ENCODE results near the gene DLG1. TPM values are rescaled to one million over a fixed set of nuclear protein-coding genes. Genes with fewer than 3 reads are reported as not detected.
A peak's percentile ranks its signal among the peaks of the same experiment; 100 is the strongest.

The DLG1 gene
- total RNA-seq, 1 experiment from 2014 or later: 89.8 TPM

- ChIA-PET POLR2A (interaction anchor here (1.2 kb wide), 1 partner anchor 10 kb away, joined by 5 read pairs; no protein-coding TSS in a partner anchor), RAD21 (ENCODE audit: low non-redundant PET in 1 of 2, low total read pairs in 2 of 2, uncharacterized antibody in 2 of 2, unreplicated experiment in 2 of 2) (no interaction called here), CTCF (no interaction called here)
- DNase-seq (ENCODE audit: low read depth, low spot score) (peak; percentile 63), ATAC-seq (peak; percentile 65)
- H3K27ac ChIP-seq (ENCODE audit: low read depth, low read length): peak overlapping the region; percentile 87
- BruUV-seq (replicated peaks): TSS peak; percentile 86
- H4K20me1 ChIP-seq (ENCODE audit: insufficient read depth): no peaks in the 10 kb centered on the region
- peaks cover 35% of the 10 kb centered on the region for H3K79me2 ChIP-seq (ENCODE audit: insufficient read depth, low read length)
- H2AFZ ChIP-seq (ENCODE audit: low read depth, low read length, poor library complexity, severe bottlenecking): peak overlapping the region; percentile 97
- intact Hi-C loops (cut with micrococcal nuclease): loop anchor here (5.0 kb wide), 1 partner anchor 158 kb away; no protein-coding TSS in a partner anchor
- peaks cover 11 to 17% of the 10 kb centered on the region in 2 experiments; a peak in 3 of 4 replicates for H3K4me1 ChIP-seq (ENCODE audit: control insufficient read depth in 1 of 2, insufficient read depth in 2 of 2, low read length in 2 of 2)
- TF ChIP-seq MAX (IDR thresholded peaks at IDR 0.05) (peak; percentile 26), POLR2AphosphoS5 (IDR thresholded peaks at IDR 0.05; ENCODE audit: low read depth, low read length) (peak; percentile 76), EZH2 (IDR thresholded peaks at IDR 0.05) (no peak), CBX3 (IDR thresholded peaks at IDR 0.05; ENCODE audit: low read depth) (peak; percentile 40; the same call in 1 of the 2 replicates), SIN3A (IDR thresholded peaks at IDR 0.05; ENCODE audit: low read depth) (peak; percentile 68; the same call in 1 of the 2 replicates)
- H3K4me2 ChIP-seq (ENCODE audit: low read length): peak overlapping the region; percentile 83
- H3K27me3 ChIP-seq (ENCODE audit: insufficient read depth, low read length): no peaks in the 10 kb centered on the region
- peaks cover 3 to 7% of the 10 kb centered on the region in 2 experiments; a peak in 2 of 4 replicates for H3K36me3 ChIP-seq (ENCODE audit: control insufficient read depth in 1 of 2, insufficient read depth in 2 of 2, low read length in 2 of 2)
- H3K9ac ChIP-seq (ENCODE audit: low read length): peak overlapping the region; percentile 80
- peak overlapping the region; percentile 81 to 82 for H3K4me3 ChIP-seq (replicated peaks in 1 of 2; ENCODE audit: low read depth in 1 of 2, low read length in 2 of 2)
- no peaks in the 10 kb centered on the region for H3K9me2 ChIP-seq (ENCODE audit: insufficient read depth)
- H3K9me3 ChIP-seq (ENCODE audit: control insufficient read depth in 1 of 2, insufficient read depth in 1 of 2, low read depth in 1 of 2, low read length in 2 of 2): no peaks in the 10 kb centered on the region
Measured at GRCh38 chr3:197298945-197299854, 788 bp upstream of the DLG1 start.

All from HCT116 (cell line).